GM11168 (cell line): Measurements from ENCODE around the gene SERPINE3.

Experiments
- in situ Hi-C: fragments of 300-500 bp; cut with MboI; formaldehyde crosslinking; loops from one replicate; pipeline ENCODE4 v1.12.0; 2022; ENCODE audit warnings: low sequenced_read_pairs; ENCODE audit not compliant: unreplicated experiment

The SERPINE3 gene

GRCh38 chr13:51357928-51358595 lies 18.6 kb downstream of the SERPINE3 start:
- in situ Hi-C loops, result no loop called here

GRCh38 chr13:51359352-51359751 lies 19.9 kb downstream of the SERPINE3 start:
- in situ Hi-C loops, result no loop called here

- in situ Hi-C loops, result no loop called here
Measured at GRCh38 chr13:51360489-51360888, 21.0 kb downstream of the SERPINE3 start.

GRCh38 chr13:51361106-51361505 lies 21.6 kb downstream of the SERPINE3 start:
- in situ Hi-C loops, result no loop called here

DNA sequence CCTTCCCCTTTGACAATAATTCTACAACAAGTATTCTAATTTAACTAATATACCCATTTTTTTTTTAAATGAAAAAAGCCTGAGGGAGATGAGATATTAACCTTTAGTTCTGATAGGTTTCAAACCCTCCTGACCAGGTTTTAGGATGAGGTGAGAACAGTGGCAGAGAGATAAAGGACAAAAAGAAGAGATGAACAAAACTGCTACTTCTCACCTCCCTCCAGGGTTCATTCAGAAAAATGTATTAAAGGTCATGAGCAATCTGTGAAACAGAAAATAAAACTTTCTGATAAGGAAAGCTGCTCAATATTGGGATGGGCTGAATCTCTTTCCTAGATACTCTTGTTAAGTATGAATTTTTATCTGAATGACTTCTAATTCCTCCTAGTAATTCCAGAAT lies 24.1 kb downstream of the SERPINE3 start:
- in situ Hi-C loops, result no loop called here

DNA sequence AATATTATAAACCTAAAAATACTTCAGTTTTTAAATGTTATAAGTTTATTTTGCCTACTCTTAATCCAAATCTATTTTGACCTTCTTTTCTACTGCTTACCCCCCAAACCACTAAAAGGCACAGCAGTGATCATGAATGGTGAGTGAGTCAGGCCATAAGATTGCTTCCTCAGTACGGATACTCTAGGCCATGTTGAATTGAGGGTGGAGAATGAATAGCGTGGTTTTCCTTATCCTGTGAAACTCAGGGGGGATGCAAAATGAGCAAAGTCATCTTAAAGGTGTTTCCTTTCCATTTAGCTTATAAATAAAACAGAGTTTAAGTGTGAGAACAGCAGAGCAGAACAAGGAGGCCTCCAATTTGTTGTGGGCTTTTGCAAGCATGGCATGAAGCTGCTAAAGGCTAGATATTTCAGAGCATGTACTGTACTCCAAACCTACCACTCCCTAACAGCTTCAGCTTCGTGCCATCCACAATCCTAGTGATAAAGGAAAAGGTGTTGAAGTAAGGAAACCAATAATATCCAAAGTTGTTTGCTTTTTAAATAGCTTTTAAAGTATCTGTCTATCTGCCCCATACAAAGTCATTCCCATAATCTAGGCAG lies 25.0 kb downstream of the SERPINE3 start:
- in situ Hi-C loops, result no loop called here

GRCh38 chr13:51370116-51370515 lies 30.6 kb downstream of the SERPINE3 start:
- in situ Hi-C loops, result no loop called here

DNA sequence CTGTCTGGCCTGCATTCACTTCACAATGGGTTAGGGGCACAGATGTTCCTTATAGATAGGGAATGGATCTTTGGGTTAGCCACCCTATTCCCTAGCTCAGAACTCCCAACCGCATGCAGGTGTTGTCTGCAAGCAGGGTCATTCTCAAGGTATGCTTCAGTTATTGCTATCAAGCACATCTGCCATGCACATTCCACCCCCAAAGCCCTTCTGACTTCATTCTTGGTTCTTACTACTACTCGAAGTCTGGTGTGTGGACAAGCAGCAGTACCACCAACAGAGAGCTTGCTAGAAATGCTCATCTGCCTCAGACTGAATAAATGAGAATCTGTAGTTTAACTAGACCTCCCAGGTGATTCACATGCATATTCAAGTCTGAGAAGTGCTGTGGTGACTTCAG lies 31.3 kb downstream of the SERPINE3 start:
- in situ Hi-C loops, result no loop called here

DNA sequence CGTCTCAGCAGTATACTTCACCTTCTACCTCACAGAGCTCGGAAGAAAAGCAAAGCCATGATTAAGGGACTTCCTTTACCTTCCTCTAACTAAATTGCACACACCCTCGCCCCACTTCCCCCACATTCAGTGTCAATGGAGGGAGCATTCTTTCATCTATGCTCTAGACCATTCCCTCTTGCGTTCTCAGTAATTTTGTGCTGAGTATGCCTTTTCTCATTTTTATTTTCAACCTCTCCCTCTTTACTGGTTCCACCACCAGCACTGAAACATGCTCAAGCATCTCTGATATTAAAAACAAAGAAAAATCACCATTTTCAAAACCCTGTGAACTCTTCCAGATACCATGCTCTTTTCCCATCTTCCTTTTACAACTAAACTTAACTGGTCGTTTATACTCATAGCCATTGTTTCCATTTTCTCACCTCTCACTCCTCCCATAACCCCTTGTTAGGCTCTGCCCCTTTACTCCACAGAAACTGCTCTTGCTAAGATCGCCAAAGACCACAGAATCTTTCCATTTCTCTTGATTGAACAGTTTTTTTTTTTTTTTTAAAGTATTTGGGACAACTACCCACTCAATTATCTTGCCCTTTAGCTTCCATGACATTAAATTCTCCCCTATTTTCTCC lies 32.4 kb downstream of the SERPINE3 start:
- in situ Hi-C loops, result no loop called here

GRCh38 chr13:51373451-51373850 lies 34.0 kb downstream of the SERPINE3 start:
- in situ Hi-C loops, result no loop called here

GRCh38 chr13:51380269-51380668 lies 40.8 kb downstream of the SERPINE3 start:
- in situ Hi-C loops, result no loop called here

- in situ Hi-C loops, result no loop called here
Measured at GRCh38 chr13:51385114-51385513, 45.6 kb downstream of the SERPINE3 start.

GRCh38 chr13:51394724-51395123 lies 55.2 kb downstream of the SERPINE3 start:
- in situ Hi-C loops, result no loop called here

DNA sequence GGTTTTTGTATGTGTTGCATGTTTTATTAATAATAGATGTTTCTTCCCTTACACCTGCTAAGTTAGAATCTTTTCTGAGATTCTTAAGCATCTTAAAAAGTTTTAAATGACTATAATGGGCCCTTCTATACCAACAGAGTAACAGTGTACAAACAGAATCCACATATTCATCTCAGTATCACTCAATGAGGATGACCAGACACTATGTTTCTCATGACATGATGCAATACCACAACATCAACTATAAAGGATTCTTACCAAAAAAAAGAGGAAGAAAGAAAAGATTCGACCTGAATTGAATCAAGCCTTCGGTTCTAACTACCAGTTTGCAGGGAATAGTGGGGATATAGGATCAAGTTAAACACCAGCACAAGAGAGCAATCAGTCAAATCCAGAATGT lies 56.9 kb downstream of the SERPINE3 start:
- in situ Hi-C loops, result no loop called here

GRCh38 chr13:51397262-51397941 lies 57.9 kb downstream of the SERPINE3 start:
- in situ Hi-C loops, result no loop called here

GRCh38 chr13:51405176-51405575 lies 65.7 kb downstream of the SERPINE3 start:
- in situ Hi-C loops, result no loop called here

DNA sequence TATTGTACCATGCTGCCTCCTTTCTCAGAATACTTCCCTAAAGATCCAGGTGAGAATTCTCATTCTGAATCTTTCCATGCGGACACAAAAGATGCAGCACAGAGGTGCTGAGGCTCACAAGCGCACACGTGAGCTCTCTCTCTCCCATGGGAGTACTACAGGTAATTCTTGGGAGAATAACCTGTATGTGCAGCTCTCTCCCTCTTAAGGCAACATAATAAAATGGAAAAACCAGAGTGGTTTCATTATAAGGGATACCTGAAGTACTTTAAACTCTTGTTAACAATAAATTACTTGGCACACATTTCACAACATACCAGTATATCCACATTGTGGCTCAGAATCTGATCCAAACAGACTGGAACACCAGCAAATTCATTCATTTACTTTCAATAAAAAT lies 72.9 kb downstream of the SERPINE3 start:
- in situ Hi-C loops, result no loop called here
